Stimulated activated CD4-positive, alpha-beta T cell treated with anti-CD3 and anti-CD28 coated beads, Interleukin-15, amount 100 ng/mL, for 1 hour (primary cell): Measurements from ENCODE around the gene UBXN1.
"Not testable (repeated sequence)": the region's sequence is repeated elsewhere in the genome, so short reads cannot be mapped to it uniquely, and the experiment has no call there.

Experiments used
- DNase-seq, 2 donors: peaks; one replicate each; pipeline ENCODE4 v3.0.0-alpha.2; 2020; ENCODE audit warnings: low read depth in 1 of 2, low spot score in 1 of 2

UBXN1 gene

DNA sequence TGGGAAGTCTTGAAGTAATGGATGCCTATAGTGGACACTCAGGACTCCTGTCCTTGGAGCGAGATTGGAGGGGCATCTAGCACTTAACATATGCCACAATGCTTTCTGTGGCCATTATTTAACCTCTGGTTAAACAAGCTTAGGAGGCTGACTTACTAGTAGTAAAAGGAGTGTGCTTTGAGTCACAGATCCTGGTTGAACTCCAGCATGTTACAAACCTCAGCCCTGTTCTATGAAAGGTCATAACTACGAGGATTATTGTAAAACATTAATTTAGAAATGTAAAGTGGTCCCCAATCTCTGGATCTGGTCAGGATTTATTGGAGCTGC lies 5.7 kb downstream of the UBXN1 start:
- no peak for DNase-seq

DNA sequence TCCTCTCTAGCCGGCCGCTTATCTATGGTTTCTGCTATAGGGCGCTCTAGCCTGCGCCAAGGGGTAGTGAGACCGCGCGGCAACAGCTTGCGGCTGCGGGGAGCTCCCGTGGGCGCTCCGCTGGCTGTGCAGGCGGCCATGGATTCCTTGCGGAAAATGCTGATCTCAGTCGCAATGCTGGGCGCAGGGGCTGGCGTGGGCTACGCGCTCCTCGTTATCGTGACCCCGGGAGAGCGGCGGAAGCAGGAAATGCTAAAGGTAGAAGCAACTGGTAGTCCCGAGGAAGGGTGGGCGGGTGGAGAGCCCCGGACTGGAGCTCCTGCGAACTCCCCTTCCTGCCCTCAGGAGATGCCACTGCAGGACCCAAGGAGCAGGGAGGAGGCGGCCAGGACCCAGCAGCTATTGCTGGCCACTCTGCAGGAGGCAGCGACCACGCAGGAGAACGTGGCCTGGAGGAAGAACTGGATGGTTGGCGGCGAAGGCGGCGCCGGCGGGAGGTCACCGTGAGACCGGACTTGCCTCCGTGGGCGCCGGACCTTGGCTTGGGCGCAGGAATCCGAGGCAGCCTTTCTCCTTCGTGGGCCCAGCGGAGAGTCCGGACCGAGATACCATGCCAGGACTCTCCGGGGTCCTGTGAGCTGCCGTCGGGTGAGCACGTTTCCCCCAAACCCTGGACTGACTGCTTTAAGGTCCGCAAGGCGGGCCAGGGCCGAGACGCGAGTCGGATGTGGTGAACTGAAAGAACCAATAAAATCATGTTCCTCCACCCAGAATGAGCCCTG lies 7.1 kb downstream of the UBXN1 start, which contains the start of the genes LBHD1 and UQCC3:
TSS of gene LBHD1 (minus strand) at position 660 of the 782 bp plus-strand sequence. CDS start 2,236 bp downstream, outside the sequence.
TSS of gene UQCC3 (plus strand) at position 66 of the 782 bp plus-strand sequence. CDS start at position 139, 73 bp downstream.
- DNase-seq, result peak; percentile 46 to 56

DNA sequence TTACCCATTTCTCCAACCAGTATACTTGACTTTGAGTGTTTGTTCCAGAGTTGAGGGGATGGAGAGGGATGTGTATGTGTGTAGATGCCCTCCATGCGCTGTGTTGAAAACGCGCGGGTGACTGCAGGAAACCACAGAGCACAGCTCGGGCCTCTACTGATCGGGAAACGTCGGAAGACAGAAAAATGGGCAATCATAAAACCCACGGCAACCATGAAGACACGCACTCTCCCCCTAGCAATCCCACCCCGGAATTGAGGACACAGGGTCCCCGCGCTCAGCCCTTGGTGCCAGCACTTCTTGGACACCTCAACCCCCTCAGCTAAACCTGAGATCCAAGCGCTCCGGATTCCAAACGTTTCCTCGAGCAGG lies 7.7 kb downstream of the UBXN1 start:
- no peak for DNase-seq

DNA sequence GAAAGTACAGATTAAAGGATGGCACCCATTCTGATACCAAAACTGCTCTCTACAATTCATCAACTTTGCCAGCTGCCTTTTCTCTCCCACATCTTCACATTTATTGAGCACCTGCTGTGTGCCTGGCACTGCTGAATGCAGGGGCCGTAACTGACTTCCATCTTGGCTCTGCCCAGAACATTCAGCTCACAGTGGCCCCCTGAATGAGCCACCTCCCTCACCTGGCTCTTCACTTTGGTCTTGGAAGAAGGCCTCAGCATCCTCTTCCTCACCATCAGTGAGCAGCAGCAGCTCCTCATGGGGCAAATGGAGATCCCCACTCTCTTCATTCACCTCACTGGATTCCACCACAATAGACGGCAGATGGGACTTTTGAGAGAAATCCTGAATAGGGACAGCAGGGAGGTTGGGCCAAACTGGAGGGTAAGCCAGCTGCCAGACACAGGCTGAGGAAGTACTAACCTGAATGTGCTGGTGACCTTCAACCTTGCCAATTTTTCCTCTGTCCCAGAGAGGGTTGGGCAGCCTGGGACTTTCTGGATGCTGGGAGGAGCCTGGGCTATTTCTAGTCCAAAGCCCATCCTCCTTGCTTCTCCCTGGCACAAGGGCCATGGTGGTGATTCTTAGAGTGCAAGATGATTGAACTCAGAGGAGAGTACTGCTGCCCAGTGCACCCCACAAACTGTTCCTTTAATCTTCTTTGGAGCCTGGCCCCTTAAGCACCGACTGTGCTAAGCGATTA lies 9.3 kb downstream of the UBXN1 start:
- no peak for DNase-seq

DNA sequence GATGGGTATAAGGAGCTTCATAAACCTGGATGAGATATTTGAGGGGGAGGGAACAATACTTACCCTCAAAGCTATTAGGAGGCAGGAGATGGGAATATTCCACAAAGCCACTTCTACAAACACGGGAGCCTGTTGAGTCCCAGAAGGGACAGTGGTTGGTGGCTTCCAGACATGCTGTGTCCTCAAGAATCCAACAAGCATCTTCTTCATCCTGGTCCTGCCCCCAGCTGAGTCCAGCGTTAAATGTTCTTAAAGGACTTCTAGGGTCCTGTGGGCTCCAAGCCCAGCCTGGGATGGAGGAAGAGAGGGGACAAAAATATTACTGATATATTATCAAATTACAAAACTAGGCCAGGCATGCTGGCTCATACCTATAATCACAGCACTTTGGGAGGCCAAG lies 11.4 kb downstream of the UBXN1 start:
- DNase-seq, result no peak

- no peak for DNase-seq
Observed at GRCh38 chr11:62666259-62666926, 12.5 kb downstream of the UBXN1 start.

DNA sequence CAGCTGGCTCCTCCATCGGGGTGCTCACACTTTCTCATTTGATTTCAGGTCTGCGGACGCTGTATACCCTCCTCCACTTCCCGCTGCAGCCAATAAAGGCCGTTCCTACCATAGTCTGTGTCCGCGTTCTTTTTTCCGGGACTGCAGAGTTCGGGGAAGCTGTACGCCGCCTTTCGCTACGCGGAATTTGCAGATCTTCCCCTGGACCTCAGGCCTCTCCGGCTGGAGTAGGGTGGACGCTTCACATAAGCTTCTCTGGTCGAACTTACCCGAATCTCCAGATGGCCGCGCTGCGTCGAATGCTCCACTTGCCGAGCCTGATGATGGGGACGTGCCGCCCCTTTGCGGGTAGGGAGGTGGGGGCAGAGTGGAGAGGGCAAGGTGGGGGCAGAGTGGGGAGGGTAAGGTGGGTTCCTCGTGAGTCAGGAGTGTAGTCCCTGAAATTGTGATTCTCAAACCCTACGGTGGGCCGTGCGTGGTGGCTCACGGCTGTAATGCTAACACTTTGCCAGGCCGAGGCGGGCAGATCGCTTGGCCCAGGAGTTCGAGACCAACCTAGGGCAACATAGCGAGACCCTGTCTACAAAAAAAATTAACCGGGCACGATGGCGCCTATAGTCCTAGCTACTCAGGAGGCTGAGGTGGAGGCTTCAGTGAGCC lies 13.1 kb downstream of the UBXN1 start:
- DNase-seq, result peak in 1 of 2 donors; percentile 52

- DNase-seq, result peak; percentile 93 to 94
Observed at GRCh38 chr11:62665075-62665598, 13.7 kb downstream of the UBXN1 start, which contains the start of the genes C11orf98 and CSKMT. Gene C11orf98, minus strand, starts transcription at chr11:62665210. Its CDS starts 41 bp downstream, at chr11:62665169. Gene CSKMT, plus strand, starts transcription at chr11:62665312. Its CDS starts 568 bp downstream, at chr11:62665880.

- DNase-seq, result peak in 1 of 2 donors; percentile 31
Observed at GRCh38 chr11:62664405-62665074, 14.3 kb downstream of the UBXN1 start.

DNA sequence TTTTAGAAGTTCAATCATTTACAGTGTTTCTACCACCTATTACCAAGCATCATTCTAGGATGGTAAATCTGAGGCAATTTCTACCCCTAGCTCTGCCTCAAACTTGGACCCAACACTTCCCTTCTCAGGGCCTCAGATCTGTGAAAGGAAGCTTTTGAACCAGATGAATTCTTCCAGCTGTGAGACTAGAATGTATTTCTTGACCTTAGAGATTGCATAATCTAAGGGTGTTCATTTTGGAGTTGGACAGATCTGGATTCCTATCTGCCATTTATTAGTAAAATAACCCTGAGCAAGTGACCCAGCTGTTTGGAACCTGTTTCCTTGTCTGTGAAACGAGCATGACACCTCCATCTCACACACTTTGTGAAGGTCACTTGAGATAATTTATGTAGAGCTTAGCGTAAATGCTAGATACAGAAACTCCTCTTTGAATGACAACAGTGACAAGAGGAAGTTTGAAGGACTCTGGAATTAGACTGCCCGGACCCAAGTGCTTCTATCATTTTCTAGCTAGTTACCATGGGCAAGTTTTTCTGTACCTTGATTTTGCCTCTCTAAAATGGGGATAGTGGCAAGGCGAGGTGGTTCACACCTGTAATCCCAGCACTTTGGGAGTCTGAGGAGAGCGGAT lies 22.0 kb downstream of the UBXN1 start:
- DNase-seq, result no peak

- no peak for DNase-seq
Observed at GRCh38 chr11:62654297-62654696, 24.6 kb downstream of the UBXN1 start.

DNA sequence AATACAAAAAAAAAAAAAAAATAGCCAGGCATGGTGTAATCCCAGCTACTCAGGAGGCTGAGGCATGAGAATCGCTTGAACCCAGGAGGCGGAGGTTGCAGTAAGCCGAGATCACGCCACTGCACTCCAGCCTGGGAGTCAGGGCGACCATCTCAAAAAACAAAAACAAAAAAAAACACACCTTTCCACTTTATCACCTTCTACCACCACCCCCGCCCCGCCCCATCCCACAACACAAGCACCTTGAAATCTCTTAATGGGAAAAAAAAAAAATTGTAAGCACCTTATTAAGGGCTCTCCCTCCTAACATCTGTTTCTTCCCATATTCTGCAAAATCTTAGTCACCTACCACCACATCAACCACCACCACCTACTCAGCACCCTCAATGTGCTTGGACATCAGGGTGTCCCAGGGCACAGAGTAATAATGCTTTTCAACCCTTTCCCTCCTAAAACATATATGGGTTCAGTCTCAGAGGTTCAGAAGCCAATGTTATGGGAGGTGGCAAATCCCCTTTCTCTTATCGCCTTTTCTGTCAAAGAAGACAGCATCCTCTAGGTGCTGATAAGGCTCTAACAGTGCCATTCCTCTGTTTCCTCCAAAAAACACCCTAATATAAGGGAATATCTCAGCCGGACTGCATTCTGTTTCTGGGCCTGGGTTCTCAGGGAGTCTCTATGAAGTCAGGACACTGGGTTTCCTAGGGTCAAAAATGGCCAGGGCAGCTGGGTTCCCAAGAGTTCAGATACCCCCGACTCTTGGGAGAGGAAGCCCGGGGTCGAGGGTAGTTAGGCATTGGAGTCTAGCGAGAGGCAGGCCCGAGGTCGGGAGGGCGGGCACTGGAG lies 26.5 kb downstream of the UBXN1 start:
- no peak for DNase-seq

- not testable (repeated sequence) for DNase-seq
Observed at GRCh38 chr11:62650283-62650682, 28.6 kb downstream of the UBXN1 start.

GRCh38 chr11:62649486-62649885 lies 29.4 kb downstream of the UBXN1 start:
- DNase-seq, result no peak

DNA sequence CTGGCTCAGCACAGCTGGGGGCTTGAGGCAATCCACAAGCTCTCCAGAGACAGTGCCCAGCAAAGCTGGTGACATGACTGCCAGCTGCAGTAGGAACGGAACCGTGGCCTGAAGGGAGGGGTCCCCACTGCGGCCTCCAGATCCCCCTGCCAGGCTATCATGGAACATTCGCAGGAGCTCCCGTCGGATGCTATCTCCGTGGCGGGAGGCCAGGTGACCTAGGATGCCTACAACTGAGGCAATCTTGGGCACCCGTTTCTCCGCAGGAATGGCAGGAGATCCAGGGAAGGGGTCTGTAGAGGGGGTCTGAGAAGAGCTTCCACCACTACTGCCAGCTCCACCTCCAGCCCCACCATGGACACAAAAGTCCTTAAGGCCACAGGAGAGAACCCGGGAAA lies 29.9 kb downstream of the UBXN1 start:
- no peak for DNase-seq

DNA sequence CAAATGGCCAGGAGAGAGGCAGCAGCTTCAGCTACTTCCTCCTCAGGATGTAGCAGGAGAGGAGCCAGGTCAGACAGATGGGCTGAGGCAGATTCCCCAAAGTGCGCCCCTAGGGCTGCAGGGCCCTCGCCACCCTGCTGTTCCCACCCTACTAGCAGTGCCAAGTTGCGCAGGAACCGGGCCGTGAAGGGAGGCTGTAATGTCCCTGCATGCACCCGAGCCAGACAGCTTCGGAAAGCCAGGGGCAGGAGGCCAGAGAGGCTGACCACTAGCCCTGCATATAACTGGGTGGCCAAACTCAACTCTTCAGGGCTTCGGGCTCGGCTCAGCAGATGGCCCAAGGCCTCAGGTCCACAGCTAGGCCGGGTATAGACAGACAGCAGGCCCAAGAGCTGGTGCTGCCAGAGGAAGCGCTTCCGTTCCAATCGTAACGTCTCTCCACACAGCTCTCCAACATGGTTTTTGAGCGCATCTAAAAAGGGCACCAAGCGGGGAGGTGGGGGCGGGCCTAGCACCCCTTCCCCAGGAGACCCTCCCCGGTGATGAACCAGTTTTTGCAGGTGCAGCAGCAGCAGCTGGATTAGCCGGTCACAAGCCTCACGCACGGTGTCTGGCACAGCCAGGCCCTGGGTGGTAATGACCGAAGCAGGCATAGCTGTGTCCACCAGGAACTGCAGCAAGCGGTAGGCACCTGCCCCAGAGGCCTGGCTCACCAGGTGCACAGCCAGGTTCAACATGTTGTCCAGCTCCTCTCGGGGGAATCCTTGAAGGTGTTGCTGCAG lies 30.5 kb downstream of the UBXN1 start:
- DNase-seq, result no peak

DNA sequence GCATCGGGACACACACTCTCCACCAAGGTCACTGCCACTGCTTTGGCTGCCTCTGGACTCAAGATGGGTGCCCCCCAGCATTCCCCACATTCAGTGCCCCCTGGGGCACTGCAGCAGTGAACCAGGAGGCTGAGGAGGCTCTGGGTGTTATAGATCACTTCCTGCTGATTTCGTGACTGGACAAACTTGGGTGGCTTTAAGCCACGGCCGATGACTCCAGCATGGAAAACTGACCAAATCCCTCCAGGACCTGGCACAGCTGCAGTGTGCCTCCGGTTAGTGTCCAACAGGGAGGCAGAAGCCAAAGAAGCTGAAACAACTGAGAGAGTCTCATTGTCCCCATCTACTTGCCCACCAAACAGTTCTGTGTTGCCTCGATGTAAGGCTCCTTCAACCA lies 31.3 kb downstream of the UBXN1 start:
- DNase-seq, result no peak
